Spleen (tissue), 7 donors: Measurements from ENCODE around the gene SPACA6.

Experiments used
- CTCF ChIP-seq, 11 experiments: fragments of 200-600 bp in 7 of 11; fragments of 450-650 bp in 4 of 11; sonication (generic) in 4 of 11; IDR thresholded peaks in 8 of 11; conservative IDR thresholded peaks in 3 of 11; 1 replicate in 7 of 11; 2 replicates in 4 of 11; pipeline versions ENCODE4 v1.4.0 to v1.8.0; 2016 to 2021; ENCODE audit warnings: antibody characterized with exemption in 11 of 11, inconsistent platforms in 4 of 11, mild to moderate bottlenecking in 1 of 11
- POLR2A ChIP-seq, 3 donors: fragments of 450-650 bp; IDR thresholded peaks; one replicate each; pipeline ENCODE4 v1.5.1; 2017; ENCODE audit warnings: antibody characterized with exemption in 3 of 3, mild to moderate bottlenecking in 1 of 3
- donor health status: DM: no; HTN: no; CAD: no; lungs with moderate emphysema.
- donor health status: DM: no; HTN: no; CAD: no.
- donor health status: DM: no; HTN: no; CAD: no.

- TF ChIP-seq CTCF (IDR thresholded peaks at IDR 0.05 in 8 of 11, conservative IDR thresholded peaks at IDR 0.05 in 3 of 11) = no peak
- TF ChIP-seq POLR2A (IDR thresholded peaks at IDR 0.05) = no peak
Observed at GRCh38 chr19:51715850-51716249, 22.7 kb downstream of the SPACA6 start.
